Stimulated activated CD4-positive, alpha-beta T cell treated with anti-CD3 and anti-CD28 coated beads, Interleukin-2, amount 100 ng/mL, for 48 hours (primary cell): ENCODE measurements around the gene ZBED2.

ENCODE experiments used
- DNase-seq, 2 donors: peaks; one replicate each; pipeline ENCODE4 v3.0.0-alpha.2; 2020

The ZBED2 gene

DNA sequence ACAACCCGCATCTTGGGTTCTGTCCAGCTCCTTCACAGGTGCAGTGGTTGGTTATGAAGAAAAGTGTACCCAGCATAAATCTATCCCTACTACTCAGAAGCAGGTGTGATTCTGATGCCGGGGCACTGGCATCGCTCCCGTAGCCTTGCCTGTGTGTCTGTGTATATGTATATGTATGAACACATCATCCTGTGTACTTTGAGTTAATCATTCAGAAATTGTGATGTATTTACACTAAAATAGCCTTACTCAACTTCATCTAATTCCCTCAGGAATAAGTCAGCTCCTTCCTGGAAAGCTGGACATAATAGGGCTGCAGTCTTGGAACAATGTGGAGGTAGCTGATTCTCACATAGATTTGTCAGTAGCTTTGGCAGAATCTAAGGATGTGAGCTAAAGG, 6.7 kb upstream of the ZBED2 start:
- no peak for DNase-seq

DNA sequence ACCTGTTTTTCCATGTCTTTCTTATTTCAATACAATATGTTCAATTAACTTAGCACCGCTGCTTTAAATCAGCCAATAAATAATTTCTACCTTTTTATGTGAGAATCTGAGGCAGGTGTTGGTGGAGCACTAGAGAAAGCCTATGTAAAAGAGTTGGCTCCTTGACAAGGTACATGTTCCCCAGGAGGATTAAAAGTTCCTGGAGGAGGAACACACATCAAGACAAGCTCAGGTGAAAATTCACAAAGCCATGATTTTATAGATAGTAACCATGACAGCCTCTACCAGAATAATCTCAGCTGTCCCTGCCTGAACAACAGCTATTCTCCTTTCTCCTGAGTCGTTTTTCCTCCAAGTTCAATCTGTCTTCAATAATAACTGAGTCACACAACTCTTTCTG, 3.4 kb upstream of the ZBED2 start:
- no peak for DNase-seq

DNA sequence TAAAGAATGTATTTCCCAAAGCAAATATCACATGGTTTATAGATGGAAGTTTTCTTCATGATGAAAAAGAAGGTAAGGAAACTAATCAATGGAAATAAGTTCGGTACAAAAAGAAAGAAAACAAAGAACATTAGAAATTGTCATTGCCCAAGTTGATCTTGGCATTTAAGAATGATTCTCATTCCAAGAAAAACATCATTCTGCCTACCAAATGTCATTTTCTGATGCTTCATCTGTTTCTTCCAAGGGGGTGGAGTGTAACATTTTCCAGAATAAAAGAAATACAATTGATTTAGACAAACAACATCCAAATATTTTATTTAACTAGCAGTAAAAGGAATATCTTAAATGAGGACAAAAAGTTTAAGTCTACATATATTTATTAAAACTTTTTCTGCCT, 3.0 kb upstream of the ZBED2 start:
- DNase-seq, result no peak

DNA sequence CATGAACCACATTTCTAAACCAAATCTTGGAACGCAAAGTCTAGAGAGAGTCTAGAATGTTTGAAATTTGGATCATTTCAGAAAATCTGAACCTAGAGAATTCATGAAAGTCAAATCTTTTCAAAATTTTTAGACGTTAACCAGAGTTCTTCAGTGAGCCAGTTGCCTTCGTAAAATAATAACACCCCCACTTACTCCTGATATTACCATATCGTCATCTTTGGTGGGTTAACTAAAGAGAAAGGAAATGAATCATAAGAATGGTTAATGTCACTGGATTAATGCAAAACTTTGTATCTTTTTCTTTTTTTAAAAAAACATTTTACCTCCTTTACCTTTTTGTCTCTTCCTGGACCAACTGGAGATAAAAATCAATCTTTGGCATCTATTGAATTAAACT, 1.2 kb upstream of the ZBED2 start:
- DNase-seq, result no peak

DNA sequence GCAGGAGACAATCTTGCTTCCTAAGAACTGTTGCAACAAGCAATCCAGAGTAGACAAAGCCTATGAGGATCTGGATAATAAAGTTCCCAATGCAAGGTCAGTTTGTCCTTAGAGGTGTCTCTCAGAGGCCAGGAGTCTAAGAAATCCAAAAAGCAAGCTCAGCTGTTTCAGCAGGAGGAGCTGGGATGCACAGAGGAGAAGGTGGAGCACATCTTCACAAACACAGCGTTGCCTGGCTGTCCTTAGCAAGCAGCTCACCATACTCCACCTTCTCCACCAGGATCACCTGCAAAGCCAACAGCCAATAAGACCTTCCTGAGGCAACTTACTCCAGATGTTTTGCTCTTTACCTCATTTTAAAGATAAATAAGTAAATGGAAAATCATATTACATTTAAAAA, 365 bp downstream of the ZBED2 start:
- DNase-seq, result no peak

DNA sequence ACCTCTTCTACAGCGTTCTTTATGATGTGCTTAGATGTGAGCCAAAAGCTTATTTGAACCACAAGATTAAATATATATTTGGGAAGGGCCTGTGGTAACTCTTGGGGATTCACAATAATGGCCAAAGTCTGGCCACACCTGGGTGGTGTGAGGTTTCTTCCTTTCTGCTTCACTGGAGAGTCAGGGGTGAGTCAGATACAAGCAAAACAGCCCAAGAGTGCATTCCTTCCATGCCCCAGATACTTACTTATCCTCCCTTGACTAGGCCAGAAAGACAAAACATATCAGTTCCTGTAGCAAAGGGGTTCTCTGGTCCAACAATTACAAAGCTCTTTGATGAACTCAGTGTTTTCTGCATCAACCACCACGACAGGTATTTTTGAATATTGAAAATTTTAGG, 941 bp downstream of the ZBED2 start:
- DNase-seq, result no peak

DNA sequence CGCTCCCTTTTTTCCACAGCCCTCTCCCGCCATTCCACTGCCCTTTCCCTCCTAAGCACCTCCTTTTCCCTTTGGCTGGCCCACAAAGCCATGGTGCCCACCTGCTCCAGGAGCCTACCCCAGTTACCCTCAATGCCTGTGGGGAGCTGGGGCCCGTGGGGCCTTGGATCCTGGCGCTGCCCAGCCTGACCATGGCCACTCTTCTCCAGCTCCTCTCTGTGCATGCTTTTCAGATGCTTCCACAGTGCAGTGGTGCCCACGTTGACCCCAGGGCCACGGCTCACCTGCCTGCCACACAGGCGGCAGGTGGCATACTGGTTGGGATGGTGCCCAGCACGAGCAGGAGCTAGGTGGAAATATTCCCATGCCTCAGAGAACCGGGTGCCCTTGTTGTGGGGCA, 1.5 kb downstream of the ZBED2 start:
- no peak for DNase-seq

DNA sequence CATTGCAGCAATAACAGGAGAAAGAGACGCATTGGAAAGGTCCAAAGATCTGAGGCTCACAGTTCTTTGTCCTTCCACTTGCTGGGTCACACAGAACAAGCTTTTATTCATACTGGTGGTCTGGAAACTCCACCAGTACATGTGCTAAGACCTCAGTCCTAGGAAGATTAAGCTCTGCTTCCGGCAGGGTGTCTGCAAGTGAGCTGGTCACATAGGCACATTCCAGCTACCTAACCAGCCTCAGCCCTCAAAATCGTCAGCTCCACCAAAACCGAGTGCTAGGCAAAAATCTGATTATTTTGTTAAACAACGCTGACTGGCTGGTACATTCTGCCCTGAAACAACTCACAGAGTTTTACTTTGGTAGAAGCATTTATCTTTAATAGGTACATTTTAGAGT, 2.2 kb downstream of the ZBED2 start:
- DNase-seq, result no peak

DNA sequence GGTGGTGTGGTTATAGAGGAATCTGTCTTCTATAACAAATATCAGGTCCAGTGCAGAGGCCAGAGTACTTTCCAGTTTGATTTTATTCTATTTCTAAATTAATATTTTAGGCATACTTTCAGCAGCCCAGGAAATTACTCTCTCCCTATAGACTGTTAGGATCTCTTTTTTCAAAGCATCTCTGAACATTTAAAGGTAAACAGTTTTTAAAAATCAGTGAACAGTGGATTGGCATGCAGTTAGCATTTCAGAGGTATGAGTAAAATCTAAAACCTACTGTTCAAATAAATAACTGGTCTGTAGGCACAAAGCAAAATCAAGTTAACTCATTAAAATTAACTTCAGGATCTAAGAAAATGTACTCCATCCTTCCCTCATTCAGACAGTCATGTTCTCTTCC, 3.0 kb downstream of the ZBED2 start:
- no peak for DNase-seq

DNA sequence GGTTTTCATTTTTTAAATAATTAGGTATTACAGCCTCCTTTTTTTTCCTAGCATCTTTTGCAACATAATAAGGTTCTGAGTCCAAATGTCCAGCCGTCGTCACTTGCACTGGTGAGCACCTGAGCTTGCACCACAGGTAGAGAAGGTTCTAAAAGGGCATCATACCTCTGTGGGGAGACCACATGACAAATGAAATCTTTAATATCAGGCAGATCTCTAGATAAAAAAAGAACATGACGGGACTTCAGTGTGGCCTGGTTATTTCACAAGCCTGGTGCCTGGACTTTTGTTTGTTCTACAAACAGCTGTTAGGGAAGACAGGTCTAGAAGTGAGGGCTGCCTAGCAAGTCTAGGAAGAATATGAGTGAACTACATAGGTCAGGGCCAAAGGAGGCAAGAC, 3.6 kb downstream of the ZBED2 start:
- no peak for DNase-seq

DNA sequence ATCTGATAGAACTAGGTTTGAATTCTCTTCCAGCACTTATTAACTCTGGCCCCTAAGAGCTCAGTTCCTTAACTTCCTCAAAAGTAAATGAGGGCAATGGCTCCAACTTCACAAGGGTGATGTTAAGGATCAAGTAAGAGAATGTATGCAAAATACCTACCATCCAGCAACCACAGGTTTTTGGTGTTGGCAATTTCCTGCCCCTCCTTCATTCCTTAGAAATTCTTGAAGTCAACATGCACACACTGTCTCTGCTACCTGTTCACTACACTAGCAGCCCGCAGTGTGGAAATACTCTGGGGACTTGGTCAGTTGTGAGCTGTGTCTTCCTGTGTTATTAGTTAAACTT, 5.0 kb downstream of the ZBED2 start:
- no peak for DNase-seq

DNA sequence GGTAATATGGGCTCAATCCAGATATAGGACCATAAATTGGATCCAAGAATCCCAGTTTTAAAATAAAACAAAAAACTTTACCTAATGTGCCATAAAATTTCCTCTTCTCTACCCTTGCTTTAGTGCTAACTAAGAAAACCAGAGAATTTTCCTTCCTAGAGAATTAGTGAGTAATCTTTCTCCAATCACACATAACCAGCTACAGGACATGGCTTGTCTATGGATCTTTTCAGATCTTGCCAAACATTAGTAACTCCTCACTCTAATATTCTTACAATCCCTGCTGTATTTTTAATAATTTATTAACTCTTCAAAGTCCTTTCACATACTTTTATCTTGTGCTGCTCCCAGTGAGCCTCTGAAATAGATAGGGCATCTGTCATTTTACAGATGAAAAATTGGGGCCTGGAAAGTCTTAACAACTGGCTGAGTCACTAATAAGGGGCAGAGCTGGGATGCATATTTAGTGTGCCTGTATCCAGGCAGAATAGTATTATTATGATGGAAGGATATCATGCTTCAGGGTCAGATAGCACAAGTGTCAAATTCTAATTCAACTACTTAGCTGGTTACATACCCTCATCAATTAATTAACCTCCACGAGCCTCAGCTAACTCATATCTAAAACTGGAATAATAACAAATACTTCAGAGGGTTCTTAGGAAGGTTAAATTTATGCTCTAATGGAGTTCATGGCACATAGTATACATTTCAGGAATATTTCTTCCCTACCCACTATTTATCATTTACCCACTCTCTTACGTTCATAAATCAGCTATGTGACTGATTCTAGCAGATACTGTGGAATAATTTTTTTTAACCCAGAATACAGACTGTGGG, 5.6 kb downstream of the ZBED2 start:
- no peak for DNase-seq

DNA sequence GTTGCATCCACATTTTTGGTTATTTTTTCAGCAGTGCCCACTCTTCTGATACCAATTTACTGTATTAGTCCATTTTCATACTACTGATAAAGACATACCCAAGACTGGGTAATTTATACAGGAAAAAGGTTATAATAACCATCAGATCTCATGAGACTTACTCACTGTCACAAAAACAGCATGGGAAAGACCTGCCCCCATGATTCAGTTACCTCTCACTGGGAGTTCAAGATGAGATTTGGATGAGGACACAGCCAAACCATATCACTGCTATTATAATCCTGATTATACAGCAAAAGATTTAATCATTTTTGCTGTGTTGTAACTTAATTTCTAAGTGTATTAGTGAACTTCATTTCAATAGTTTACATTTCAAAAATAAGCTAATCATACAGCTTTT, 6.6 kb downstream of the ZBED2 start:
- DNase-seq, result no peak

DNA sequence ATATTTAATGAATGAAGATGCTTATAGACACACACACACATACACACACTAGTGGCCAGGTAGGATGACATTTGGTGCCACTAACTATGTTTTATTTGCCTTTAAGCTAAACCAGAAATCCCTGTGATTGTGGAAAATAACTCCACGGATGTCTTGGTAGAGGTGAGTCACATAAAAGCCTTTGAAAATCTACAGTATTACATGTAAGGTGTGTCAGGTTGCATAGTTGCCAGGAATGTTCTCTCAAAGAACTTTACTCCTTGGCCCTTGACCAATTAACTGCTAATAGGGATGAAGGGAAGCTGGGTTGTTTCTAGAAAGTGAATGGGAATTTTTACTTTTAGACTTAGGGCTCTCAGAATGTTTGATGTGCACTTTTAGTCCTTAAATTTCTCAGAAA, 9.9 kb downstream of the ZBED2 start:
- no peak for DNase-seq

DNA sequence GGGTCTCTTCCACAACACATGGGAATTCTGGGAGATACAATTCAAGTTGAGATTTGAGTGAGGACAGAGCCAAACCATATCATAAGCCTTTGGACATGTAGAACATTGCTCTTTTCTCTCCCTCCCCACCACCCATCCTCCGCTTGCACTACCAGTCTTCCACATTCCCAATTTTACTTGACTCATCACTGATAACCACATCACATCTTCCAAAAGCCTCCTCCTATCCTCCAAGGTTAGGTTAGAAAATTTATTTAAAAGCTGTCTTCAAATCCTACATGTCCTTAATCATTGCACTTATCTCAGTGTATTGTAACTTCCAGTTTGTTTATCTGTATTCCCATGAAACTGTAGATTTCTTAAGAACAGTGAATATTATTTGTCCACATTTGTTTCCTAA, 10.4 kb downstream of the ZBED2 start:
- DNase-seq, result no peak

DNA sequence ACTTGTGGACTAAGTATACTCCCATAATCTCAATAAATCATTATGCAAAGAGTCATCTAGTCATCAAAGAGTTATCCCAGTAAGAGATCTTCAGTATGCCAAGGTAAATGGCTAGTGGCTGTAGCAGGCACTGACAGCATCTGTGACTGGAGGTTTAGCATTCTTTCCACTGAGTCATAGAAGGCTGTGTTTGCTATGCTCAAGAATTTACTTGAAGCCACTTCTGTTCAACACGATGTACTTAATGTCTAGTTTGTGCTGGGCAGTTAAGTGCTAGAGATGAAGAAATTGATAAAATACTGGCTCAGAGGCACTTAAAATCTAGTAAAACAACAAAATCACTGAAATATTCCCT, 13.0 kb downstream of the ZBED2 start:
- DNase-seq, result no peak

DNA sequence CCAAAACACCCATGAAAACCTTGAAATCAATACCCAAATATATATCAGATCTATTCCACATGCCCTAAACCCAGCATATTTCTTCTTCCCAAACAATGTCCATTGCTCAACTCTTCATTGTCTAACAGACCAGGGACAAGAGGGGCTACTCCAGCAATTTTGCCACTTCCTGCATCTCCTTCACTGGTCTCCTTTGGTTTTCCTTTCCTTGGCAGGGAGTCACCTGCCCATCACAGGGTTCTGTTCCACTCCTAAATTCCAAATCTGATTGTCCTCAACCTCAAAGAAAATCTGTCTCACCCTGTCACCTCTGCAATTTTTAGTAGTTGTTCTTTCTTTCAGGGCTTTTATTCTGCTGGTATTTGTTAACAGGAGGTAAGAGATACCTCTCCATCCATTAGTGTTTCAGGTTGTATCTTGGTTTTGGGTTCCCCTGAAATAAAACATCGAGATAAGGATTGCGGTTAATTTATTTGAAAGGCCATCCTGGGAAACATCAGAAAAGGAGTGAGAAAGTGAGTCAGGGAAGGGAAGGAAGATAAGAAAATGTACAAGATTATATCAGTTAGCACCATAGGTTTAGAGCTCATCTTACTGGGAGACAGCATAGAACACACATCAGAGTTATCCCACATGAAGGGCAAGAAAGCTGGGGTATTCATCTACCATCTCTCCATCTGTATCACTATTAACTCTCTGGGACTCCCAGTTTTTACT, 13.6 kb downstream of the ZBED2 start:
- no peak for DNase-seq

DNA sequence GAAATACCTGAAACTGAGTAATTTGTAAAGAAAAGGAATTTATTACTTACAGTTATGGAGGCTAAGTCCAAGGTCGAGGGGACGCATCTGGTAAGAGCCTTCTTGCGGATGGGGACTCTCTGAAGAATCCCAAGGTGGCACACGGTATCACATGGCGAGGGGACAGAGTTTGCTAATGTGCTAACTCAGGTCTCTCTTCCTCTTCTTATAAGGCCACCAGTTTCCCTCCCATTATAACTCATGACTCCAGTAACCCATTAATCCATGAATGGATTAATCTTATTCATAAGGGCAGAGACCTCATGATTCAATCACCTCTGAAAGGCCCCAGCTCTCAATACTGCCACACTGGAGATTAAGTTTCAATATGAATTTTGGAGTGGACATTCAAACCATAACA, 15.7 kb downstream of the ZBED2 start:
- DNase-seq, result no peak

DNA sequence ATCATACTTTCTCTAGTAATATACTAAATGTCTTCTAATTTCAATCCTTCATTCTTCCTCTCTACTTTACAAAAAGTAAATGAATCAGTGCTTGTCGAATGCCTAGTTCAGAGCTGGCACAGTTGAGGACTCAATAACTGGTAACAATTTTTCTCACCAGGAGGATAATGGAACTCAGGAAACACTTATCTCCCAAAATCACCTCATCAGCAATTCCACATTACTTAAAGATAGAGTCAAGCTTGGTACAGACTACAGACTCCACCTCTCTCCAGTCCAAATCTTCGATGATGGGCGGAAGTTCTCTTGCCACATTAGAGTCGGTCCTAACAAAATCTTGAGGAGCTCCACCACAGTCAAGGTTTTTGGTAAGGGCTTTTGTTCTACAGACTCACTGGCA, 16.3 kb downstream of the ZBED2 start:
- no peak for DNase-seq

DNA sequence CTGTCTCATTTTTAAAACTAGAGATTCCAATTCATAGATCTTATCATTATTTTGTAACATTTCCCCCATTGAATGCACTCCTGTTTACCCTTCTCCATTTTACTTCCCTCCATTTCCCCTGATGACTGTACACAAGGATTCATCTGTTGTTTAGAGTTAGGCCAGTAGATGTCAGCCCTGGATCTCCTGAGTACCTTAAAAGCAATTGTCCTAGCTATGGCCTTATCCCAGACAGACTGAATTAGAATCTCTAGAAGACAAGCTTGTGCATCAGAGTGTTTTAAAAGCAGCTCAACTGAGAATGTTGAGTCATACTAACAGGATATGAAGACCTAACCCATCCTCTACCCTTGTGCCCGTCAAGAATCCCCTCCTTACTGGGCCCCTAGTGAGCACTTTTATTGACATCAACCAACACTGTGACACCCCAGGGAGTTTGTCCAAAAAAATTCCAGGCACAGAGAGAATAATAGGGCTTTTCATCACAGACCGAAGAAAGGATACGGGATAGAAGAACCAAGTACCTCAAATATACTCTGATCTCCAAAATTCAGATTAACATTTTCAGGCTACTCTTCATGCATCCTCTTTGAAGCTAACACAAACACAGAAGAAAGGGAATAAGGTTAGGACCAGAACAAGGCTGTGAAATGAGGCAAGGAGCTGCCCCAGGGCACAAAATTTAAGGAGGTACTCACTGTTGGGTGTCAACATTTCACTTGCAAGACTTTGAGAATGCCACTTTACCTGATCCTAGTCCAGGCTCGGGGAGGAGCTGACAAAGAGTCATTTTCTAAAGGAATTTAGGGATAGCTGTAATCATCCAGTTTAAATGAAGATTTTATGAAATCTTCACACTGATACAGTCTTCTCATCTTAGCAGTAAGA, 17.1 kb downstream of the ZBED2 start:
- no peak for DNase-seq

DNA sequence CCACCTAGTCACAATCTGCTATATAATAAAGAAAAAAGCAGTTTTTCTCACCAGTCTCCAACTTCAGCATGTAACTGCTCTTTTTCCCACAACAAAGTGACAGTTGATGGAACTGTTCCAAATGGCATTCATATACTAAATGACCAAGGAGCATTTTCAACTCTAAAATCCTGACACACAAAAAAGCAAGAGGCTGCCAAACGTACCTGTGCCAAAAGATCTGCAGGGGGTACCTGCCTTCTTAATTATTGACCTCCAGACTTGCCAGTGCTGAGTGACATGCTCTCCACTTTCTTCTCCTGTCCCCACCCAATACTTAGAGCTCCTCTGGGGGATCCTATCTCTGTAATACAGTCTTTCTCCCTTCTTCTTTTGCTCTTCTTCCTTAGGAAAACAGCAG, 18.0 kb downstream of the ZBED2 start:
- no peak for DNase-seq

DNA sequence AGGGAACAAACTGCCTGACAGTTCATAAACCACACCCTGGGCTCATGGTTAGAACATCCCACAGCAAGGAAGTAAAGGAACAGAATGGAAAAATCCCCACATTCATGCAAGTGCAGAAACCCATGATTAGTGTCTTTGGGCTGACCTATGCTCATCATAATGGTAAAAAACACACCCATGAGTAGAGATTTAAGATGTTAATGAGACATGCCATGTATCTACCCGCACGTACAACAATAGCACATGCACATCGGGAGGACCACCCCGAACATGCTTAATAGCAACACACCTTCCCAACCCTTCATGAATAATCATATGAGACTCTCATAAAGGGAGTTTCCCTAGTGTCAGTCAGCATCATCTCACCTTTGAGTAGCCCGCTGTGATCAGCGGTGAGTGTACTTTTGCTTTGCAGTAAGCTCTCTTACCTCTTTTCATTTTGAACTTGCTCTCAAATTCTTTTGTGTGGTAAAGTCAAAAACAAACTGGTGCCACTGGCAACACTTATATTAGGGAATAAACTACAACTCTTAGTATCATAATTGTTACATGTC, 23.2 kb downstream of the ZBED2 start:
- no peak for DNase-seq

DNA sequence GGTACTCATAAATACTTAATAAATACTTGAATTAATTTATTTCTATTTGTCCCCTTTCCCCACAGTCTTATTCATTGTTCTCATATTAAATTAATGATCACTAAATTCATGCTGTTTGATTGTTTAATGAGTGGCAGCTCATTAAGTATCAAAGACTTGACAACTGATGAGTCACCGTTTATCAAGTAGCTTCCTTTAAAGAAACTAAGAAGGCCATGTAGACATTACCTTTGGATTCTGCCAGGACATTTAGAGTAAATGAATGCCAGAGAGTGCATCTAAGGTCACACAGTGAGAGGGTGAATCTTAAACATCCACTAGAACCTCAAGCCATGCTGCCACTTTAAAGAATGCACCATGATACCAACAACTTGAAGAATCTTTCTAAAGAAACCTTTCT, 23.9 kb downstream of the ZBED2 start:
- no peak for DNase-seq
